HepG2 (cell line): Measurements from ENCODE around the gene INPP5K. TPM values are rescaled to one million over a fixed set of nuclear protein-coding genes. Genes with fewer than 3 reads are reported as not detected.

ENCODE experiments used
- ATAC-seq: fragments of 200-7000 bp; cut with Tn5 transposase; 3 replicates; pipeline ENCODE4 v1.9.1; 2020; ENCODE audit warnings: mild to moderate bottlenecking, moderate library complexity
- BruUV-seq: library from RNA; stranded (reverse); fragments of 400-500 nt; replicated peaks from 2 replicates; lab custom pipeline; 2021; lab: Mats Ljungman, UMichigan
- CTCF ChIA-PET: fragments of 300-600 bp; formaldehyde crosslinking; extraction: SDS; loops from one replicate; lab custom pipeline; 2021; ENCODE audit warnings: low total read pairs, inconsistent platforms, low intra/inter-chr PET ratio; lab: Yijun Ruan, JAX
- POLR2A ChIA-PET: fragments of 350-600 bp; sonication (Branson Sonifier 250); formaldehyde crosslinking; loops from one replicate; lab custom pipeline; 2020; ENCODE audit warnings: antibody characterized with exemption, inconsistent platforms; lab: Yijun Ruan, JAX
- DNase-seq: peaks from one replicate; pipeline ENCODE4 v3.0.0-alpha.2; 2015; ENCODE audit warnings: low spot score
- FAIRE-seq: peaks from 3 replicates; lab custom pipeline; 2011; peaks lifted over from hg19 to GRCh38; lab: Jason Lieb, UNC
- H2AFZ ChIP-seq: one replicate; pipeline ENCODE4 v1.6.1; 2011; ENCODE audit warnings: low read length, inconsistent platforms
- H3K27ac ChIP-seq: fragments of 300-600 bp; 3 replicates; pipeline ENCODE4 v1.8.0; 2011; ENCODE audit warnings: mixed run types, mild to moderate bottlenecking, mixed read lengths, low read length, inconsistent platforms; ENCODE audit not compliant: insufficient read depth; ENCODE audit errors: extremely low read length
- H3K27me3 ChIP-seq, 2 experiments: fragments of 200-600 bp in 1 of 2; 2 replicates in 1 of 2; 3 replicates in 1 of 2; pipeline versions ENCODE4 v1.6.0 to v1.8.0; 2011; ENCODE audit warnings: low read length in 2 of 2, mild to moderate bottlenecking in 2 of 2, moderate library complexity in 2 of 2, inconsistent platforms in 1 of 2; ENCODE audit not compliant: insufficient read depth in 2 of 2, control insufficient read depth in 1 of 2
- H3K36me3 ChIP-seq, 2 experiments: fragments of 200-600 bp in 1 of 2; replicated peaks in 1 of 2; 2 replicates in 1 of 2; 3 replicates in 1 of 2; pipeline versions ENCODE4 v1.5.1 to v1.8.0; 2011; ENCODE audit warnings: low read length in 2 of 2, inconsistent platforms in 1 of 2; ENCODE audit not compliant: insufficient read depth in 2 of 2, control insufficient read depth in 1 of 2
- H3K4me1 ChIP-seq: 2 replicates; pipeline ENCODE4 v1.5.1; 2012; ENCODE audit warnings: low read length, inconsistent platforms; ENCODE audit not compliant: insufficient read depth
- H3K4me2 ChIP-seq: 2 replicates; pipeline ENCODE4 v1.6.0; 2011; ENCODE audit warnings: low read depth, low read length, inconsistent platforms
- H3K4me3 ChIP-seq, 3 experiments: fragments of 200-600 bp in 1 of 3; sonication (generic), shearing (Covaris generic) in 1 of 3; replicated peaks in 1 of 3; 2 replicates each; pipeline ENCODE4 v1.5.1; 2011 to 2016; ENCODE audit warnings: low read length in 3 of 3, inconsistent platforms in 2 of 3, low read depth in 2 of 3, mild to moderate bottlenecking in 2 of 3, control low read depth in 1 of 3, mixed read lengths in 1 of 3; ENCODE audit not compliant: insufficient read depth in 1 of 3
- H3K79me2 ChIP-seq: one replicate; pipeline ENCODE4 v1.6.1; 2011; ENCODE audit warnings: low read length, inconsistent platforms; ENCODE audit not compliant: insufficient read depth
- H3K9ac ChIP-seq: 2 replicates; pipeline ENCODE4 v1.6.0; 2011; ENCODE audit warnings: mild to moderate bottlenecking, low read depth, low read length, inconsistent platforms; ENCODE audit not compliant: insufficient read depth
- H3K9me3 ChIP-seq: 2 replicates; pipeline ENCODE4 v1.5.1; 2012; ENCODE audit warnings: mild to moderate bottlenecking, low read length
- H4K20me1 ChIP-seq: 2 replicates; pipeline ENCODE4 v1.6.0; 2011; ENCODE audit warnings: inconsistent platforms, mild to moderate bottlenecking, low read length, moderate library complexity; ENCODE audit not compliant: insufficient read depth
- BHLHE40 ChIP-seq: IDR thresholded peaks from 2 replicates; pipeline ENCODE4 v1.6.1; 2011; ENCODE audit warnings: low read length, improper control_type of control experiment
- KLF15 ChIP-seq: sonication (generic); formaldehyde crosslinking; IDR thresholded peaks from 2 replicates; pipeline ENCODE4 v1.8.1; 2023; ENCODE audit warnings: borderline replicate concordance, mild to moderate bottlenecking, inconsistent platforms, missing genetic modification reagents, mixed read lengths
- MIXL1 ChIP-seq: IDR thresholded peaks from 2 replicates; pipeline ENCODE4 v1.6.1; 2016
- MXI1 ChIP-seq: IDR thresholded peaks from 3 replicates; pipeline ENCODE4 v1.6.1; 2012; ENCODE audit warnings: low read depth, low read length, inconsistent platforms, borderline replicate concordance
- PITX1 ChIP-seq: sonication (generic); formaldehyde crosslinking; IDR thresholded peaks from 2 replicates; pipeline ENCODE4 v1.5.1; 2020; ENCODE audit warnings: mild to moderate bottlenecking, missing genetic modification reagents
- RBFOX2 ChIP-seq: fragments of 200-400 bp; formaldehyde crosslinking; IDR thresholded peaks from 2 replicates; pipeline ENCODE4 v1.6.1; 2017; ENCODE audit warnings: low read depth, mild to moderate bottlenecking, low read length
- REXO4 ChIP-seq: sonication (generic); formaldehyde crosslinking; IDR thresholded peaks from 2 replicates; pipeline ENCODE4 v1.8.0; 2022; ENCODE audit warnings: missing genetic modification reagents, mild to moderate bottlenecking, borderline replicate concordance
- STAT5B ChIP-seq: sonication (generic); formaldehyde crosslinking; IDR thresholded peaks from 2 replicates; pipeline ENCODE4 v1.4.0; 2020; ENCODE audit warnings: missing genetic modification reagents
- SUZ12 ChIP-seq: fragments of 150-350 bp; IDR thresholded peaks from 2 replicates; pipeline ENCODE4 v1.6.1; 2014; ENCODE audit warnings: low read depth, low read length
- ZFP82 ChIP-seq: sonication (generic); formaldehyde crosslinking; IDR thresholded peaks from 2 replicates; pipeline ENCODE4 v1.5.1; 2020; ENCODE audit warnings: mild to moderate bottlenecking, missing genetic modification reagents, borderline replicate concordance
- ZNF496 ChIP-seq: sonication (generic); formaldehyde crosslinking; IDR thresholded peaks from 2 replicates; pipeline ENCODE4 v1.8.1; 2023; ENCODE audit warnings: mild to moderate bottlenecking, moderate library complexity, missing genetic modification reagents; ENCODE audit not compliant: insufficient replicate concordance
- ZNF672 ChIP-seq: sonication (generic); formaldehyde crosslinking; IDR thresholded peaks from 2 replicates; pipeline ENCODE4 v1.8.1; 2022; ENCODE audit warnings: missing genetic modification reagents
- ZNF768 ChIP-seq: sonication (generic); formaldehyde crosslinking; IDR thresholded peaks from 2 replicates; pipeline ENCODE4 v1.4.0; 2020; ENCODE audit warnings: missing genetic modification reagents
- WGBS: methylation state at CpG from one replicate; pipeline ENCODE4 v1.1.6; 2017; ENCODE audit warnings: low lambda C conversion rate; 5-methylcytosine and 5-hydroxymethylcytosine counted together
- in situ Hi-C: cut with HindIII; loops from 2 replicates; pipeline ENCODE4 v1.10.0; 2017; ENCODE audit warnings: low pct_unique_long_range_greater_than_20kb; ENCODE audit not compliant: extremely low pct_ligation_motif_present
- intact Hi-C: fragments of 100-400 bp; cut with micrococcal nuclease; formaldehyde crosslinking; loops from one replicate; pipeline ENCODE4 v1.10.0; 2022; ENCODE audit not compliant: unreplicated experiment
- polyA plus RNA-seq, 8 experiments: library from polyadenylated mRNA; depleted of rRNA in 3 of 8; stranded (reverse) in 7 of 8; unstranded in 1 of 8; fragments of >200 nt; fragmentation: Illumina TruSeq in 4 of 8; extraction: Trizol in 4 of 8; gene quantifications; 2 replicates each; pipeline versions ENCODE4 v1.2.1 to v1.2.3, GENCODE V29; 2011 to 2016; ENCODE audit warnings: low read depth in 4 of 8, missing spikeins in 1 of 8, mixed read lengths in 1 of 8; ENCODE audit not compliant: insufficient read depth in 1 of 8
- total RNA-seq, 5 experiments: library from RNA; depleted of rRNA; stranded (reverse); fragments of >200 nt; fragmentation: Illumina TruSeq; extraction: Trizol; gene quantifications; 2 replicates each; pipeline ENCODE4 v1.2.3, GENCODE V29; 2016; ENCODE audit warnings: low read depth in 1 of 5
- TF ChIP-seq, protein P1 (sequence below): IDR thresholded peaks from 2 replicates; pipeline ENCODE4 v1.6.1; 2016
- TF ChIP-seq, protein P2 (sequence below): sonication (generic); formaldehyde crosslinking; IDR thresholded peaks from 2 replicates; pipeline ENCODE4 v1.9.0; 2021; ENCODE audit warnings: missing genetic modification reagents, mild to moderate bottlenecking, borderline replicate concordance
- TF ChIP-seq, protein P3 (sequence below): sonication (generic); formaldehyde crosslinking; IDR thresholded peaks from 2 replicates; pipeline ENCODE4 v1.4.0; 2020; ENCODE audit warnings: missing genetic modification reagents; ENCODE audit errors: not compliant biosample characterization
- TF ChIP-seq, protein P4 (sequence below): sonication (generic); formaldehyde crosslinking; IDR thresholded peaks from 2 replicates; pipeline ENCODE4 v1.5.0; 2020; ENCODE audit warnings: missing genetic modification reagents, mild to moderate bottlenecking, borderline replicate concordance

INPP5K gene
- total and polyA plus RNA-seq, 2 of the 13 experiments (the other 11 are each of a cell fraction or from before 2014, with no cell fraction given) = 4.8 to 9.6 TPM

DNA sequence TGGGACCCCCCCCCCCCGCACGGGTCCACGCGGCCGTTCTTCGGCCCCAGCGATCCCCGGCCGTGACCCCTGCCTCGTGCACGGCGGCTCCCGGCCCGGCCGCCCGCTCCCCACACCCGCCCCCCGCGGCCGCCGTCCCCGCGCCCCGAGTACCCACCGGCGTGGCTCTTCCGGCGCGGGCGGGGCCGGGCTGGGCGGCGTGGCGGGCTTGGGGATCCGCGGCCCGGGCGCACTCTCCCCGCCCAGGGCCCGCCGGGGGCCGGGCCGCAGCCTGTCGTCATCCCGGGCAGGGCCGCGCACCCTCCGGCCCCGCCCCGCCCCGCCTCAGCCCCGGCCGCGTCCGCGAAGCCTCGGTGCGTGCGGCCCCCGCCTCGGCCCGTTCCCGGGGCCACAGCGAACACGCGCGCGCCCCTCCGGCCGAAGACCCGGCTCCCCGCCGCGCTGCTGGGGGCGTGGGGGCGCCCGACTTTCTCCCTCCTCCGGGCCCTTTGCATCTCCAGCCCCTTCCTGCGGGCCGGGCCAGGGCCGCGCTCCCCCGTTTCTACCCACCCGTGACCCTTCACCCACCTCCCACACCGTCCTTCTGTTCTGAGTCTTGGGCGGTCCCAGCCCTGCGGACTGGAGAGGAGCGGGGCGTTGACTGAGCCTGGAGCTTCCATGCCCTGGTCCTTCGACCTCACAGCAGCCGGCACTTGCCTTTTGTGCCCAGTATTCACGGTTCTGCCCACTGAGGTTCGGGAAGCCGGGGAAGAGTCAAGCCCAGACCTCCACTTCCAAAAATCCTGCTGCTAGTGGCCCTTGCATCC lies 24.8 kb downstream of the INPP5K start (continued):
- 0 out of 2 replicates have a peak, but pooled peaks have one; percentile 18 for TF ChIP-seq PITX1 (CRISPR knock-in tag)

DNA sequence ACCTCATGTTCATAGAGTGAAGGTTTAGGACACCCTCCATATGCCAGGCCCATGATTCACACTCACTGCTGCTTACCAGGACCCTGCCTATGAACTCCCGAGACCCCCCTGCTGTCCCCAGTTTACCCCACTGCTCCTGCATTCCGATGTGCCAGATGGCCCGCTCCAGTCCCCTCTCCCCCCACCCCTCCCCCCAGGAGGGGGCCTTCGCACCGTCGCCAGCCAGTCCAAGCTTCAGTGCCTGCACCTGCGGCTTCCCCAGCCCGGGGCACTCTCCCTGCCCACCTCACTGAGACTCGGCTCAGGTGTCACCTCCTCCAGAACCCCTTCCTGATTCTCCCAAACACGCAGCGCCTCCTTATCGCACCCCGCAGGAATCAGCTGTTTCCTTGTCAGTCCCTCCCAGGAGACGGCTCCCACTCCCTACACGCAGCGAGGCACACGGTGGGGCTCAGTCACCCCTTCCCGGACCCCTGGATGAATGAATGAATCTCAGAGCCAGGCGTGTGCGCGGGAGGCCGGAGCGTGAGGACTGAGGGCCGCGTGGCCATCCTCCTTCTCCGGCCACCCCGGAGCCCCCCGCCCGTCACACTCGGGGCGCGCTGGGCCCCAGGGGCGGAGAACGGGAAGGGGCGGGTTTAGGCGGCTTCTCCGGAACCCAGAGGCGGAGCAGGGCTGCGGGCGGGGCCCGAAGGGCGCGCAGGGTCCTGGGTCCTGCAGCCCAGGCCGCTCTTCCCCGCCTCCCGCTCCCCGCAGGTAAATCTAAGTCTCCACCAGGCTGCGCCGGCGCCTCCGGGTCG lies 25.6 kb downstream of the INPP5K start:
- no peak overlapping the region for H2AFZ ChIP-seq
- in situ Hi-C loops = no loop called here
- H3K27ac ChIP-seq = peak overlapping the region; percentile 74
- H3K27me3 ChIP-seq = no peaks in the 10 kb centered on the region
- H4K20me1 ChIP-seq = no peaks in the 10 kb centered on the region
- ChIA-PET POLR2A (interaction anchor here (0.6 to 2.3 kb wide), 4 partner anchors 23 to 67 kb away, joined by 5 to 11 read pairs (median 6); partner anchors contain the start of gene INPP5K), CTCF (no interaction called here)
- DNase-seq (peak; percentile 35), FAIRE-seq (no peak), ATAC-seq (peak; percentile 57)
- peak overlapping the region; percentile 73 to 92 (median 85) for H3K4me3 ChIP-seq
- no peaks in the 10 kb centered on the region for H3K36me3 ChIP-seq
- H3K9ac ChIP-seq = peak overlapping the region; percentile 84
- intact Hi-C loops = loop anchor here (1.0 kb wide), 1 partner anchor 36 kb away; no protein-coding TSS in a partner anchor
- H3K9me3 ChIP-seq = no peaks in the 10 kb centered on the region
- no TSS peak for BruUV-seq
- peaks cover 13% of the 10 kb centered on the region for H3K79me2 ChIP-seq
- H3K4me1 ChIP-seq = peaks cover 45% of the 10 kb centered on the region
- 1% methylated on average over 19 of the region's 52 CpGs for WGBS
- H3K4me2 ChIP-seq = peak overlapping the region; percentile 99
- TF ChIP-seq MIXL1 = no peak
- TF ChIP-seq RBFOX2 = peak; percentile 76
- no peak for TF ChIP-seq ZNF496 (CRISPR knock-in tag)
- no peak for TF ChIP-seq BHLHE40
- TF ChIP-seq ZNF672 = no peak
- no peak for TF ChIP-seq SUZ12
- no peak for TF ChIP-seq STAT5B (CRISPR knock-in tag)
- TF ChIP-seq ZFP82 (CRISPR knock-in tag) = peak; percentile 46; the same call in 1 of the 2 replicates
- no peak; the same call in 1 of the 2 replicates for TF ChIP-seq ZNF768
- TF ChIP-seq, protein P1, sequence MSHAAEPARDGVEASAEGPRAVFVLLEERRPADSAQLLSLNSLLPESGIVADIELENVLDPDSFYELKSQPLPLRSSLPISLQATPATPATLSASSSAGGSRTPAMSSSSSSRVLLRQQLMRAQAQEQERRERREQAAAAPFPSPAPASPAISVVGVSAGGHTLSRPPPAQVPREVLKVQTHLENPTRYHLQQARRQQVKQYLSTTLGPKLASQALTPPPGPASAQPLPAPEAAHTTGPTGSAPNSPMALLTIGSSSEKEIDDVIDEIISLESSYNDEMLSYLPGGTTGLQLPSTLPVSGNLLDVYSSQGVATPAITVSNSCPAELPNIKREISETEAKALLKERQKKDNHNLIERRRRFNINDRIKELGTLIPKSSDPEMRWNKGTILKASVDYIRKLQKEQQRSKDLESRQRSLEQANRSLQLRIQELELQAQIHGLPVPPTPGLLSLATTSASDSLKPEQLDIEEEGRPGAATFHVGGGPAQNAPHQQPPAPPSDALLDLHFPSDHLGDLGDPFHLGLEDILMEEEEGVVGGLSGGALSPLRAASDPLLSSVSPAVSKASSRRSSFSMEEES (CRISPR knock-in tag) = no peak
- TF ChIP-seq REXO4 (CRISPR knock-in tag) = no peak
- no peak for TF ChIP-seq KLF15 (CRISPR knock-in tag)
- peak; percentile 1; the same call in 1 of the 3 replicates for TF ChIP-seq MXI1
- TF ChIP-seq, protein P2, sequence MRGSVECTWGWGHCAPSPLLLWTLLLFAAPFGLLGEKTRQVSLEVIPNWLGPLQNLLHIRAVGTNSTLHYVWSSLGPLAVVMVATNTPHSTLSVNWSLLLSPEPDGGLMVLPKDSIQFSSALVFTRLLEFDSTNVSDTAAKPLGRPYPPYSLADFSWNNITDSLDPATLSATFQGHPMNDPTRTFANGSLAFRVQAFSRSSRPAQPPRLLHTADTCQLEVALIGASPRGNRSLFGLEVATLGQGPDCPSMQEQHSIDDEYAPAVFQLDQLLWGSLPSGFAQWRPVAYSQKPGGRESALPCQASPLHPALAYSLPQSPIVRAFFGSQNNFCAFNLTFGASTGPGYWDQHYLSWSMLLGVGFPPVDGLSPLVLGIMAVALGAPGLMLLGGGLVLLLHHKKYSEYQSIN (CRISPR knock-in tag) = no peak
- TF ChIP-seq, protein P3, sequence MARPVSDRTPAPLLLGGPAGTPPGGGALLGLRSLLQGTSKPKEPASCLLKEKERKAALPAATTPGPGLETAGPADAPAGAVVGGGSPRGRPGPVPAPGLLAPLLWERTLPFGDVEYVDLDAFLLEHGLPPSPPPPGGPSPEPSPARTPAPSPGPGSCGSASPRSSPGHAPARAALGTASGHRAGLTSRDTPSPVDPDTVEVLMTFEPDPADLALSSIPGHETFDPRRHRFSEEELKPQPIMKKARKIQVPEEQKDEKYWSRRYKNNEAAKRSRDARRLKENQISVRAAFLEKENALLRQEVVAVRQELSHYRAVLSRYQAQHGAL (CRISPR knock-in tag) = no peak
- TF ChIP-seq, protein P4, sequence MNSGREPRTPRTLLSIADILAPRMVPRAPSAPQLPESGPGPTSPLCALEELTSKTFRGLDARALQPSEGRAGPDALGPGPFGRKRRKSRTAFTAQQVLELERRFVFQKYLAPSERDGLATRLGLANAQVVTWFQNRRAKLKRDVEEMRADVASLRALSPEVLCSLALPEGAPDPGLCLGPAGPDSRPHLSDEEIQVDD (CRISPR knock-in tag) = no peak
